ENCODE results near the gene TAS2R40. TPM values are rescaled to one million over a fixed set of nuclear protein-coding genes. Genes with fewer than 3 reads are reported as not detected.

The TAS2R40 gene
- polyA plus RNA-seq, 2 of the 4 experiments (the other 2 are of a cell fraction): not detected

DNA sequence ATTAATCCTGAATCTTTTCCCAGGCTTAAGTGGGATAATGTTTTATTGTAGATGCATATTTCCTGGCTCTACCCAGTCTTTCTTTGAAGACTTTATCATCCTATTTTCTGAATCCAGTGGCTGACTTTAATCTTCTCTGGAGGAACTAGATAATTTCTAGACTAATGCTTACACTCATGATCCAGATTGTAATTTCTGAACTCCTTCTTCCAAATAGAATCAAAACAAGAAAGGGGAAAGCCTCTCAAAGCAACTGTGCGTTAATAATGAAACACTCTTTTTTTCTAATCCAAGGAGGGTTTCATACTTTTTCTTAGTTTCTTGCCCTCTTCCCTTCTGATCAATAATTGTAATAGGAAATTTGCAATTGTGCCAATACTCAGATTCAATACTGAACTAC is 49.4 kb downstream of the TAS2R40 start:
- H3K27ac ChIP-seq: no peak overlapping the region
- ChIA-PET POLR2A (no interaction called here), CTCF (no interaction called here)
- no peaks in the 10 kb centered on the region for H3K4me1 ChIP-seq
- DNase-seq (ENCODE audit: low read depth in 1 of 2, low spot score in 1 of 2) (no peak), ATAC-seq (no peak), FAIRE-seq (no peak)
- no peaks in the 10 kb centered on the region for H3K9me3 ChIP-seq
- 89% methylated on average over 1 of the region's 1 CpG for WGBS (ENCODE audit: missing lambda C conversion rate)
- no peak overlapping the region for H3K4me3 ChIP-seq
- TF ChIP-seq, protein P1, sequence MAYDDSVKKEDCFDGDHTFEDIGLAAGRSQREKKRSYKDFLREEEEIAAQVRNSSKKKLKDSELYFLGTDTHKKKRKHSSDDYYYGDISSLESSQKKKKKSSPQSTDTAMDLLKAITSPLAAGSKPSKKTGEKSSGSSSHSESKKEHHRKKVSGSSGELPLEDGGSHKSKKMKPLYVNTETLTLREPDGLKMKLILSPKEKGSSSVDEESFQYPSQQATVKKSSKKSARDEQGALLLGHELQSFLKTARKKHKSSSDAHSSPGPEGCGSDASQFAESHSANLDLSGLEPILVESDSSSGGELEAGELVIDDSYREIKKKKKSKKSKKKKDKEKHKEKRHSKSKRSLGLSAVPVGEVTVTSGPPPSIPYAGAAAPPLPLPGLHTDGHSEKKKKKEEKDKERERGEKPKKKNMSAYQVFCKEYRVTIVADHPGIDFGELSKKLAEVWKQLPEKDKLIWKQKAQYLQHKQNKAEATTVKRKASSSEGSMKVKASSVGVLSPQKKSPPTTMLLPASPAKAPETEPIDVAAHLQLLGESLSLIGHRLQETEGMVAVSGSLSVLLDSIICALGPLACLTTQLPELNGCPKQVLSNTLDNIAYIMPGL (CRISPR knock-in tag; IDR thresholded peaks at IDR 0.05; ENCODE audit: borderline replicate concordance): no peak
- TF ChIP-seq FOSL2 (IDR thresholded peaks at IDR 0.05): no peak
- no peak for TF ChIP-seq FOSL2 (CRISPR knock-in tag; IDR thresholded peaks at IDR 0.05)
- TF ChIP-seq RCOR1 (IDR thresholded peaks at IDR 0.05; ENCODE audit: low read depth, low read length): no peak
- no peak for TF ChIP-seq NR3C1 (IDR thresholded peaks at IDR 0.05)
- TF ChIP-seq HDAC2 (IDR thresholded peaks at IDR 0.05): no peak
- TF ChIP-seq CEBPB (IDR thresholded peaks at IDR 0.05): no peak
- no peak for TF ChIP-seq HEYL (CRISPR knock-in tag; IDR thresholded peaks at IDR 0.05)
- TF ChIP-seq ZSCAN20 (CRISPR knock-in tag; IDR thresholded peaks at IDR 0.05): no peak
- TF ChIP-seq FOXS1 (CRISPR knock-in tag; IDR thresholded peaks at IDR 0.05): no peak
- no peak overlapping the region for H3K4me2 ChIP-seq

Small RNA genes within 50 kb of the gene (small RNA-seq; reads per million reads assigned to genes)
- gene AC073342.3: 0 reads per million in 6 experiments

Other genes with a start within 250 kb of the TAS2R40 start
- not detected in 2 replicates for gene OR9A2, start 194.9 kb upstream of the TAS2R40 start, polyA plus RNA-seq (2011; rRNA removed)
- gene OR9A2, start 194.9 kb upstream of the TAS2R40 start, polyA plus RNA-seq (2017; fragmentation: RNase III; extraction: RNeasy Plus Mini Kit Qiagen cat#74134 plus additional on column Dnase treatment): not detected in 3 replicates
- gene OR6V1, start 169.7 kb upstream of the TAS2R40 start, polyA plus RNA-seq (2011; rRNA removed): not detected in 2 replicates
- not detected in 3 replicates for gene OR6V1, start 169.7 kb upstream of the TAS2R40 start, polyA plus RNA-seq (2017; fragmentation: RNase III; extraction: RNeasy Plus Mini Kit Qiagen cat#74134 plus additional on column Dnase treatment)
- gene PIP, start 90.0 kb upstream of the TAS2R40 start, polyA plus RNA-seq (2011; rRNA removed): 0.14 TPM in 1 of 2 replicates, not detected in the other
- gene PIP, start 90.0 kb upstream of the TAS2R40 start, polyA plus RNA-seq (2017; fragmentation: RNase III; extraction: RNeasy Plus Mini Kit Qiagen cat#74134 plus additional on column Dnase treatment): not detected in 3 replicates
- not detected in 2 replicates for gene TAS2R39, start 38.6 kb upstream of the TAS2R40 start, polyA plus RNA-seq (2011; rRNA removed)
- not detected in 3 replicates for gene TAS2R39, start 38.6 kb upstream of the TAS2R40 start, polyA plus RNA-seq (2017; fragmentation: RNase III; extraction: RNeasy Plus Mini Kit Qiagen cat#74134 plus additional on column Dnase treatment)
- 76.6 and 96.5 TPM in 2 replicates for gene GSTK1, start 41.4 kb downstream of the TAS2R40 start, polyA plus RNA-seq (2011; rRNA removed)
- gene GSTK1, start 41.4 kb downstream of the TAS2R40 start, polyA plus RNA-seq (2017; fragmentation: RNase III; extraction: RNeasy Plus Mini Kit Qiagen cat#74134 plus additional on column Dnase treatment): 80.8 to 92.9 TPM (median 91.5 TPM) in 3 replicates
- gene TMEM139, start 62.9 kb downstream of the TAS2R40 start, polyA plus RNA-seq (2011; rRNA removed): 0.49 and 0.65 TPM in 2 replicates
- 0.37 to 0.71 TPM (median 0.42 TPM) in 3 replicates for gene TMEM139, start 62.9 kb downstream of the TAS2R40 start, polyA plus RNA-seq (2017; fragmentation: RNase III; extraction: RNeasy Plus Mini Kit Qiagen cat#74134 plus additional on column Dnase treatment)
- 24.6 and 26.0 TPM in 2 replicates for gene CASP2, start 66.3 kb downstream of the TAS2R40 start, polyA plus RNA-seq (2011; rRNA removed)
- gene CASP2, start 66.3 kb downstream of the TAS2R40 start, polyA plus RNA-seq (2017; fragmentation: RNase III; extraction: RNeasy Plus Mini Kit Qiagen cat#74134 plus additional on column Dnase treatment): 17.7 to 19.9 TPM (median 18.7 TPM) in 3 replicates
- gene CLCN1, start 94.1 kb downstream of the TAS2R40 start, polyA plus RNA-seq (2011; rRNA removed): 0.08 TPM in 1 of 2 replicates, not detected in the other
- gene CLCN1, start 94.1 kb downstream of the TAS2R40 start, polyA plus RNA-seq (2017; fragmentation: RNase III; extraction: RNeasy Plus Mini Kit Qiagen cat#74134 plus additional on column Dnase treatment): 0.03 TPM in 1 of 3 replicates, not detected in the others
- 0.52 and 0.78 TPM in 2 replicates for gene FAM131B, start 140.7 kb downstream of the TAS2R40 start, polyA plus RNA-seq (2011; rRNA removed)
- 0.16 to 0.32 TPM (median 0.19 TPM) in 3 replicates for gene FAM131B, start 140.7 kb downstream of the TAS2R40 start, polyA plus RNA-seq (2017; fragmentation: RNase III; extraction: RNeasy Plus Mini Kit Qiagen cat#74134 plus additional on column Dnase treatment)
- gene ZYX, start 159.3 kb downstream of the TAS2R40 start, polyA plus RNA-seq (2011; rRNA removed): 13.3 and 24.5 TPM in 2 replicates
- 109 to 124 TPM (median 119 TPM) in 3 replicates for gene ZYX, start 159.3 kb downstream of the TAS2R40 start, polyA plus RNA-seq (2017; fragmentation: RNase III; extraction: RNeasy Plus Mini Kit Qiagen cat#74134 plus additional on column Dnase treatment)
- not detected in 2 replicates for gene EPHA1, start 186.8 kb downstream of the TAS2R40 start, polyA plus RNA-seq (2011; rRNA removed)
- not detected in 3 replicates for gene EPHA1, start 186.8 kb downstream of the TAS2R40 start, polyA plus RNA-seq (2017; fragmentation: RNase III; extraction: RNeasy Plus Mini Kit Qiagen cat#74134 plus additional on column Dnase treatment)
- gene TAS2R60, start 221.4 kb downstream of the TAS2R40 start, polyA plus RNA-seq (2011; rRNA removed): not detected in 2 replicates
- gene TAS2R60, start 221.4 kb downstream of the TAS2R40 start, polyA plus RNA-seq (2017; fragmentation: RNase III; extraction: RNeasy Plus Mini Kit Qiagen cat#74134 plus additional on column Dnase treatment): not detected in 3 replicates

Measured in A549 (cell line).